NCI-H2196 treated with DMSO at 0.1 percent for 48 hours (cell line): ENCODE results near the gene PYGM.
A peak's percentile ranks its signal among the peaks of the same experiment; 100 is the strongest.

Source experiments
- DNase-seq: peaks from one replicate; lab custom pipeline; 2025; ENCODE audit not compliant: unreplicated experiment; lab: John Stamatoyannopoulos, UW

PYGM gene

DNA sequence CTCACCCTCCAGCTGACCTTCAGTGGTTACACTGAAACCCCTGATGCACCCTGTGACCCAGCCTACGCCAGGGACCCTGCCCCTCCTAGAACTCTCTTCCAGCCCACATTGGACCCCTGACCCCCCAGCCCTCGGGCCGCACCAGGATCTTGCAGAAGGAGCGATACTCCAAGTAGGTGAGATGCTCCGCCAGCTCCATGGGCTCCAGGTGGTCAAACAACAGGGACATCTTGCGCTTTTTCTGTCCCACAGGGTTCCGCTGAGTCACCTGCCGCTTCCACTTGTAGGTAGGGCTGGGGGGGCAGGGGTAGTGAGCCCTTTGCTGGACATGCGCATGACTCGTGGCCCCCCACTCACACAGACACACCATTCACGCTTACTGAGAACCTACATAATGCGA is 19.9 kb downstream of the PYGM start:
- DNase-seq = no peak

DNA sequence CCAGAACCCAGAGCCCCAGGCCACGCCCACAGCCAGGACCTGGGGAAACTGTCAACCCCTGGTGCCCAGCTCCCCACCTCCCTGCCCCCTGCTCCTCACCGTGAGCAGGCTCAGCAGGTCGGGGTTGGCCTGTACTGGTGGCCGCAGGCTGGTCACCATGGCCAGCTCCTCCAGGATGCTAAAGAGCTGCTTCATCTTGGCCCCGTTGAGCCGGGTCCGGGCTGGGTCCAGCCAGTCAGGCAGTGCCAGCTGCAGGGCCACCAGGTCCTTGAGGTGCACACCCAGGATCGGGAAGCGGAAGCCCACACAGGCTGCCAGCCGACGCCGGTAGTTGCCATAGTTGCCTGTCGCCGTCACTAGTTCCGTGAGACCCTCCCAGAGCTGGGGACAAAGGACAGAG is 23.1 kb downstream of the PYGM start:
- DNase-seq = no peak

DNA sequence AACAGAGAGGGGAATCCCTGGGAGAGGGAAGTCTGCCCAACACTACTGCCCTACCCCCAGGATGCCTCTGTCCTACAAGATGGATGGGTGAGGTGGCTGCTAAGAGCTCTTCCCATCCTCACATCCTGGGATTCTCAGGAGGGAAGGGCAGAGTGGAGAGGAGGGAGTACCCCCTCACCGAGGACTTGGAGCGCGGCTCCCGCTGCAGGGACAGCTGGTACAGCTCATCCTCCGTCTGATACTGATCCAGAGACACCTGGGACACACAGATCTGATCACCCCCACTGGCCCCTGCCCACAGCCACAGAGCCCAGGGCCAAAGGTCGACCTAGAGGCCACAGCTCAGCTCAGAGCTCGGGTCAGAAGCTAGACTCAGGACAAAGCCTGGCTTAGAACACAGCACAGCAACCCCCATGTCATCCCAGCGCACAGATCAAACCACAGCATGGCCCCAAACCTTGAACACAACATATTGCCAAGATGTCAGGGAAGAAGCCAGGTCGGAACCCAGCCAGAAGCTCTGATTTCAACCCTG is 24.0 kb downstream of the PYGM start:
- no peak for DNase-seq

DNA sequence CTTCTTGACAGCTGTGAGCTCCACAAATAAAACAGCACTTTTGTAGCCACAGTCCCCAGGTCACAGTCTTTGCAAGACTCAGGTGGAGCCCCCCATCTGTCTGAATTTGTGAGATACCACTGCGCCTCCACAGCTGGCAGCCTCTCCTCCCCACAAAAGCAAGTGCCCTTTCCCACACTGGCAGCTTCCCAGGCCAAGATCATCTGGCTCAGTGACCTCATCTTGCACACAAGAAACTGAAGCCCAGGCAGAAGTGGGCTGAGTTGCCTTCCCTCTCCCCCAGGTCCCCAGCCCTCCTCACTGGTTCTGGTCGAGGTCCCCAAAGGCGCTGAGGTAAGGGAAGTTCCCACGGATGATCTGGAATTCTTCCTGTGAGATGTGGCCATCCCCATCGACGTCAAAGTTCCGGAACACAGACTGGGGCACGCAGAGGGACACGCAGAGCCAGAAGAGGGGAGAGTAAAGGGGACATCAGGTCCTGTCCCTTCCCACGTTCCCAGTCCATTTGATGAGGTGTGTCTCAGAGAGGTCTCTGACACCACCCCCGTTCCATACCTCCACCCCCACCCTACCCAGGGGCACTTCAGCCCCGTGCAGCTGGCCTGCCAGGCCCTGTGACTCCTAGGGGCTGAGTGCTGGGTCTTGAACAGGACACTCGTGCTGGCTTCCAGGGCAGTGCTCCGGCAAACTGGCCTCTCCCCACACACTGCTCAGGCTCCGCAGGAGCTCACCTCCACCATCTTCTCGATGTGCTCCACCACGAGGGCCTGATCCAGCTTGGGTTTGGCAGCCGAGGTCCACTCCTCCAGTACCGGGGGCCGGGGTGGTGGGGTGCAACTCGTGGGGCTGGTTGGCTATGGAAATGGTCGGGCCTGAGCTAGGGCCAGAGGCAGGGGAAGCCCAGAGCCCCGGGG is 24.7 kb downstream of the PYGM start:
- no peak for DNase-seq

DNA sequence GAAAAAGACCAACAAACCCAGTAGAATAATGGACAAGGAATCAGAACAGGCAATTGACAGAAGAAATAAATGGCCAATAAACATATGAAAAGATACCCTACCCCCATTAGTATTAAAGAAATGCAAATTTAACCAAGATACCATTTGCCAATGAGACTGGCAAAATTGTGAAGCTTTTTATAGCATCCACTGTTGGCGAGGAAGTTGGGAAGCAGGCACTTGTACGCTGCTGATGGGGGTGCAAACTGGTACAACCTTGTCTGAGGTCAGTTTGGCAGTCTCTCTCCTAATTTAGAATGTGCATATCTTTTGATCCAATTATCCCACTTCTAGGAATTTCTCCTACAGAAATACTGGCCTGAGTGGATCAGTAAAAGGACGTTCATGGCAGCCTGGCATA is 28.2 kb downstream of the PYGM start:
- no peak for DNase-seq

DNA sequence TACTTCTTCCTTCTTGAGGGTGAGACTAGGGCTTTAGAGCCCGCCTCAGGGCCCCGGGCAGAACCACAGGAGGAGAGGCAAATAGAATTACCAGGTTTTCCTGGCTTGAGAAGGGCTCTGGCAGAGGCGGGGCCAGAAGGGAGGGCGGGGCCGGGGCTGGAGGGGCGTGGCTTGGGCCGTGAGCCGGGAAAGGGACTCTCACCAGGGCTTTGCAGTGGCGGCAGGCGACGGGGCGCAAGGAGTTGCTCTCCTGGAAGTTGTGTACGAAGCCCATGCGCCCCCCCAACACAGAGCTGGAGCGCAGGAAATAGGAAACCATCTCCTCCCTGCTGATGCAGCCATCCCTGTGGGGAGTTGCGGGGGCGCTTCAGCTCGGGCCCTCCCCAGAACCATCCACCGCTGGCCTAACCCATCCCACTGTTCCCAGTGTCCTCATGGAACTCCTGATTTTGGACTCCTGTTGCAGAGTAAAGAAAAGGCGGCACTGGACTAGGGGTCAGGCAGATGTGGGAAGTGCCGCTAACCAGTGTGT is 29.9 kb downstream of the PYGM start:
- DNase-seq = no peak

DNA sequence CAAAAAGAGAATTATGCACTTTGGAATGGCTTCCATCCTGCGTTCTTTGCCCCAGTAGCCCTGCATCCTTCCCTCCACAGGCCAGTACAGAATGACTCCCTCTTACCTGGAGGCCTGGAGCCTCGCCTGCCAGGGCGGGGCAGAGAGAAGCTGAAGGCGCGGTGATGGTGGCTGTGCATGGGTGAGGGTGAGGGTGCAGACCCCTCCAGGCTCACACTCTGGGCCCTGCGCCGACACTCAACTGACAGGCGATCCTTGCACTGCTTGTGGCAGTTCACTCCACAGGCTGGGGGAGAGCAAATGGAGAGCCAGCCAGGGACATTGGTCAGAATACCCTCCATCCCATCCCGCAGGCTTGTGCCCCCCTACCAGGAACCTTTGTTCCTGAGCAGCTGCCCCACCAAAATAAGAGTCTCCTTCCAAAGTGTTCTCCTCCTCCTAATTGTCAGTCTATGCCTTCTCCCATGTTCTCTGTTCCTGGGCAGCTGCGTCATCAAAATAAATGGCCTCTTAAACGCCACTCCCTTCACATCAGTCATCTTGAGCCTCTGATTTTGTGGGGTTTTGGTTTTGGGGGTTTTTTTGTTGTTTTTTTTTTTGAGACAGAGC is 30.9 kb downstream of the PYGM start:
- no peak for DNase-seq

DNA sequence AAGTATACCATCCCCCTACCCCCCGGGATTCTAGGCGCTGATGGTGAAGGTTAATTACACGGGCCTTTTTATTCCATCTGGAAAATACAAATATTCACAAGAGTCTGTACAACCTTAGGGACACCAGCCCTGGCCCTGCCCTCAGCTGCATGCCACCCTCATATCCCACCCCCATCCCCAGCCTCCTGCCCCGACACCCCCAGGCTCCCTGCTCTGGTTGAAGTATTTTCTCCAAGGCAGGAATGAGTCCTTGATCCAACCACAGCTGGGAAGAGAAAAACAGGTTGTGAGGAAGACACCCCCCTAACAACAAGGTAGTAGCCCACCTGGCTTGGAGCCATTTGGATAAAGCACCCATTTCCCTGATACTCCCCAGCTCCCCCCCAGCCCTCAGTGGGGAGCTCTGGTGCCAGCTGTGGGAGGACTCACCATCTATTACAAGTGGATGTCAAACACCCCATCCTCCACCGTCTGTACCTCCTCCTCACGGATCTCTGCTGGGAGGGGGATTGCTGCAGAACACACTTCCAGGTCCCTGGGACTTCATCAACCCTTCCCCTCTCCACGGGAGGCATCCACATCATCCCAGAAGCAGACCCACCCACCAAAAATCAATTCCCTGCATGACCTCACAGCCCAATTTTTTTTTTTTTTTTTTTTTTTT is 32.8 kb downstream of the PYGM start:
- no peak for DNase-seq

DNA sequence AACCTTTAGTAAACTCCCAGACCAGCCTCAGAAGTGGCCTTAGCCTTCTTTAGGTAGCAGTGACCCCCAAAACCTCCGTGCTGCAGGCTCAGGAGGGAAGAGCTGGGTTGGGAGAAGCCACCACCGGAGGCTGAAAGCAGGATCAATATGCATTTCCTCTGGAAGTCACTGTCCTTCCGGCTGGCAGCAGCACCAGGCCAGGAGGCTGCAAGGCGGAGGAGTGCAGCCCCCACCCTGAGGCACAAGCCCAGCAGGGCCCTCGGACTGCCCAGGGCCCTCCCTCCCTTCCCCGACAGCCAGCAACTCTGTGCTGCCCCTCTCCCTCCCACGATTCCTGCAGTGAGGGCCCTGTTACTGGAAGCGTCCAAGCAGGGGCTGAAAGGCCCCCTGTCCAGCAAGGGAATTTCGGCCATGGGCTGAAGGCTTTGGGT is 33.5 kb downstream of the PYGM start:
- no peak for DNase-seq

DNA sequence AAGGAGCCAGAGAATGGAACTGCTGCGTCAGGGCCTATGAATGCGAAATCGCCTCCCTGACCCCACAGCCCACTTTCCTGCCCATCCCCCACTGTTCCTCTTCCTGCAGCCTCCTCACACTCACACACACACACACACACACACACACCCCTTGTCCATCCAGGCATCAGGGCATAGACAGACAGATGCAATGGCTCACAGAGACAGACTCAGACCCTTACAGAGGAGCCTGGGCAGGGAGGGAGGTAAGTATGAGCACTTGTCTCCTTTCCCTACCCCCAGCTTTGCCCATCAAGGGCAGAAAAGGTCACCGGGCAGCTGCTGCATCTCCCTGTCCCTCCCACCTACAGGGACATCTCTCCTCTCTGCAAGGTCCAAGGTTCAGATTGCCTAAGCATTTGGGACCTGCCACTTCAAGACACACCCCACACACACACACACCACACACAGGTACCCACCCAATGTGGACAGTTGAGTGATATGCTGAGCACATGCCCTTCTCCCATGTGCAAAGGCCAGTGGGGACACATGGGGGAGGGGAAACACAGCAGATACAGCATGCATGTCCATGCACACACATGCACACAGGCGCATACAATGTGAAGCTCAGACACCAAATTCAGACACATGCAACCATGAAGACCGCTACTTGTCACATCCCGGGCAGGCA is 34.8 kb downstream of the PYGM start:
- no peak for DNase-seq

DNA sequence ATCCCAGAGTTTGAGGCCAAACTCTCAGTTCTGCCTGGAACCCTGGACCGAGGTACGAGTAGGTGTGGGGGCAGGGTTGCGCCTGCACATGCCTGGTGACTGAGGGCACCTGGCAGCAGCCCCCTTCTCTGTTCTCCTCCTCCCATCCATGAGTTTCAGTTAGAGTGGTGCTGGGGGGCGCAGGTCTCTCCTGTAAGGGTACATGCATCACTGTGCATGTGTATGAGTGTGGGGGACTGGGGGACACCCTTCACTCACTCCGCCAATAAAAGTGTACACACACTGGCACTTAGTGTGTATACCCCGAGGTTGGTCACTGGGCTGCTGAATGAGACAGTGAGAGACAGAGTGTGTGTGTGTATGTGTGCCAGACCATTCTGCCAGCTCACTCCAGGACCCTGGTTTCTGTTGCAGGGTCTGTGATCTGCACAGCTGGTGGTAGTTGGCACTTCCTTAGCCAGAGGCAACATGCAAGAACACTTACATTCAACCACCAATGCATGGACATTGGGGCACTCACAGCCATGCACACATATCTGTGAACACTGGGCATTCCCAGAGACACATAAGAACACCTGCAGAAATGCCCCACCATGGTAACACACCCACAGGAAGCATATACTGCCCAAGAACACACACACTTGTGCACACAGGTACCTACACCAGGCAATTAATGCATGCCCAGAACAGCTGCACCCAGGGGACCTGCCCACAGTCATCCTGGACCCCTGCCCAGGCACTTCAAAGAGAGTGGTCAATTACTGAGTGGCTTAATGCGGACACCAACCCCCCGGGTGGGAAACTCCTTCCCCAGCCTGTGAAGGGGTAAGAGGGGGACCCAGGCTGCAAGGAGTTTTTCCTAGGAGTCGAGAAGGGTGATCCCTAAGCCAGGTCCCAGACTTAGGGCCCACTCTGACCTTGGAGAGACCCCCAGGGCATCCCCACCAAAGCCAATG is 35.6 kb downstream of the PYGM start:
- DNase-seq = no peak

DNA sequence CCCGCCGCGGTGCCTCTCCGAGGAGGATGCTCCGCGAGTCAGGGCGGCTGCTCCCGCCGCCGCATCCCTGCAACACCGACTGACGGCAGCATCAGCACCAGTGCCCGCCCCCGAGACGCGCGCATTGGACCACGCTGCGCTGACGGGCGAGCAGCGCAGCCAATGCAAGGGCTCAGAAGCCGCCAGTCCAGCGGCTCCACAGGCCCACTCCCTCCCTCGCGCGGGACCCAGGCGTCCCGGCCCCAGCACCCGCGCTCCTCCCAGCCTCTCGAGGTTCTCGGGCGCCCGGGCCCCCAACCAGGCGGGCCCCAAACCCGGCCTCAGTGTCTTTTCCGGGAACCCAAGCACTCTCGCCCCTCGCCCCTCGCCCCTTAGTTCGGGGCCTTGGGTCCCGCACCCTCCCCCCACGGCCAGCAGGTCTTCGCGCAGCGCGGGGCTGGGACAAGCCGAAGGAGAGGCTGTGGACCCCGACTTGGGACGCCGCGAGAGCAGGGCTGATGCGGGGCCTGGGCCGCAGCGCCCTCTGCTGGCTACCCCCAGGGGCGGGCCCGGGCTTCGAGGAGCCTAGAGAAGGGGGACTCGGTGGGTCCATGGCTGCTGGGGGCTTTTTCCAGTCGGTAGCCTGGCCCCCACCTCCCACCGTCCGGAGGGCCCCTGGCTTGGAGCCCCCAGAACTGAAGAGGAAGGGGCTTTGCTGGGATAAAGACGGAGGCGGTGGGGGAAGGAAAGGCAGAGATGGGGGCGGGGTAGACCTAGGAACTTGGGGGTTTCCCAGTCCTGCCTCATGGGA is 36.5 kb downstream of the PYGM start, which contains the start of gene NRXN2:
Gene NRXN2 (minus strand): TSS at position 81 of the 790 bp plus-strand sequence. CDS start 9,498 bp downstream, outside the sequence.
- peak; percentile 80 for DNase-seq

DNA sequence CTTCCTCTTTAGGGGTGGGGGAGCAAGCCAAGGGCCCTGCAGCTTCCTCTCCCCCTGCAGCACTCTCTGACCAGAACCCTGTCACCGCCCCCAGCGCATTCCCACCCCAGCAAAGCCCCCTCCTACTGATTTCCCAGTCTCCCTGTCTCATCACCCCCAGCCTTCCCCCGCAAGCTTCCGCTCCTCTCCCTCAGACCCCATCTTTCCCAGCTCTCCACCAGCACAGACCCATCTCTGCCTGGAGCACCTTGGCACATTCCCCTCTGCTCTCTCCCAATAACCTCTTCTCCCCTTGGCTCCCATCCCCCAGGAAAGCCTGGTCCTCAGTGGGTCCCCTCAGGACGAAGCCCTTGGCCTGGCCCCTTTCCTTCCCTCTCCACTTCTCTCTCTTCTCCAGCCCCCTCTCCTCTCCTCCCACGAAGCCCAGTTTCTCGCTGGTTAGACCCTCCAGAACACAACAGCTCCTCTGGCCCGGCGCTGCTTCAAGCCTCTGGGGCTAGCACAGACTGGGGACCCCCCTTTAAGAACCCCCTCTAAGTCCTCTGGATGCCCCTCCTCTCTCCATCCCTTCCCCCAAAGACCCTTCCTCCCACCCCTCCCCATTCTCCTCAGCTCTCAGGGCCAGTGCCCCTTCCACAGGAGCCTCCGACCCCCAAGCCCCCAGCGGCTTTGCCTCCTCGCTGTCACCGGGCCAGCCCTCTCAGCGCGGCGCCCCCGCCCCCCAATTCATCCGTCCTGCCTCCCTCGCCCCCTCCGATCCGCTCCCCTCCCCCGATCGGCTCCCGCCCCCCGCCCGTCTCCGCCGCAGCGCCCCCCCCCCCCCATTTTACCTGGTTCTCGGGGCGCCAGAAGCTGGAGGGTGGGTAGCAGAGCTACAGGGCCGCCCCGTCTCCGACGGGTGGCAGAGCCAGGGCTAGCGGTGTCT is 37.4 kb downstream of the PYGM start:
- no peak for DNase-seq

DNA sequence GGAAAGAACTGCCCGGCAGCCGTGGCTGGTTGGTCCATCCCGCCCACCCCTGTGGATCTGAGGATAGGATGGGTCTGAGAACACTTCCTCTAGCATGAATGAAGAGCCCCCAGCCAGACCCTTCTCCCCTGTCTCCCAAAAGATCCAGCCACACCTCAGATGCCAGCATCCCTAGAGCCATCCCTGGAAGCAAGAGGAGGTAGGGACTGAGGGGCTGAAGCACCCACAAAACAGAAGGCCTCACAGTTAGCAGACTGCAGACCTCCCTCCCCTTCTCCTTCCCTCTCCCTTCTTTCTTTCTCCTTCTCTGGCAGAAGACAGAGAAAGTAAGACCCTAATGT is 38.4 kb downstream of the PYGM start:
- no peak for DNase-seq

DNA sequence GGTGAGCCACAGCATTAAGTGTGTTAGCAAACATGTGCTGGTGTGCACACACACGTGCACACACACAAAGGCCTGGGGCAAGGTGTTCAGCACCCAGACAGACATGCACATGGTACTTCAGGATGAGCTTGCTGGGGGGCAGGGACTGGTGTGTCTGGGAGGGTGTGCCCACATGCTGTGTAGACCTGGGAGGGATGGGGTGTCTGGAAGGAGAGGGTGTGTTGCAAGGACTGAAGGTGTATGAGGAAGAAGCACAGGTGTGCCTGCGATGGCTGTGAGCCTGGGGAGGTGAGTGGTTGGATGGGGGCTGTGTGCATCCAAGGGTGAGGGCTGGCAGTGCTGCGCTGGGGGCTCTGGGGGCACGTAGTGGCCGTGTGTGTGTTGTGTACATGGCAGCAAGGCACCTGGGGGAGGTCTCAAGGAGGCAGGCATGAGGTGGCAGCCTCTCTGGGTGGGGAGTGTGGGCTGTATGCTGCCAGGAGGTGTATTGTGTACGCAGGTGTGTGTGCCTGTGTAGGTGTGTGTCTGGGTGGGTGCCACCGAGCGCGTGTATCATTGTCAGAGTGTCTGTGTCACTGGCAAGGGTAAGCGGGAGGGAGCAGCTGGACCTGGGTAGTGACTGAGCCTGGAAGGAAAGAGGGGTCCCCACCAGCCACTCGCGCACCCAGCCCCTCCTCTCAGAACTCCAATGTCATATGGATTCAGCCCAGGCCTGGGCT is 39.0 kb downstream of the PYGM start:
- DNase-seq = no peak

DNA sequence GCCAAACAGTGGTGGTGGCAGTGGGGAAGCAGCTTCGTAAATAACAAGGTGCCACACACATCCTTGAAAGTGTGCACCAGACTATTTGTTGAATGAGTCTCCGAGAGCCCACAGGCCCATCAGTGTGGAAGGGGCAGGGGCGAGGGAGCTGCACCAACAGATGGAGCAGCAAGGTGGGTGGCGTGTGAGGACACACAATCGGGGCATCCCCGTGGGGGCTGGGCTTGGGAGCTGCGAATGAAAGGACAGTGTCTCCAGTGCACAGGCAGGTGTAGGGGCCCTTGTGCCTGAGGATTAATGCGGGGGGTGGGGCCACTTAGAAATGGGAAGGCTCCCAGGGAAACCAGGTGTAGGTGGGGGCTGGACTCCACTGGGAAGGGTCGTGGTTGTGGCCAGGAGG is 39.6 kb downstream of the PYGM start:
- no peak for DNase-seq

DNA sequence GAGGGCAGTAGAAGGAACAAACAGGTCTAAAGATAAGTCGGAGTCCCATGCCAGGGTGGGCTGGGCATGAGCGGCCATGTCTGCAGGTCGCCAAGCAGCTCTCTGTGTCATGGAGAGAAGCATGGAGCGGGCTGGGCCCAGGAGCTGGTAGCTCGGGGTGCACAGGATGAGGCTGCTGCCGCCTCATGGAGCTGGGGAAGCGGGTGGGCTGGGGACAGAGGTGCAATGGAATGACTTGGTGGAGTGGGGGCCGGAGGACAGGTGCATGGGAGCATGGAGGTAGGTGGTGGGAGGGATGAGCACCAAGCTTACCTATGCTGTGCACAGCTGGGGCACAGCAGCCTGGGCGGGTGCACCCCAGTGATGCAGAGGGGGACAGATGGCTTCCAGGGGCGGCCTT is 40.4 kb downstream of the PYGM start:
- no peak for DNase-seq
